IMR-90 (cell line): Measurements from ENCODE around the gene NECAB2. TPM values are rescaled to one million over a fixed set of nuclear protein-coding genes. Genes with fewer than 3 reads are reported as not detected.

Experiments
- ATAC-seq: fragments of 200-7000 bp; cut with Tn5 transposase; 2 replicates; pipeline ENCODE4 v1.9.1; 2020; ENCODE audit warnings: low read depth, mild to moderate bottlenecking, moderate library complexity
- BruUV-seq: library from RNA; stranded (reverse); fragments of 400-500 nt; replicated peaks from 2 replicates; lab custom pipeline; 2021; lab: Mats Ljungman, UMichigan
- CTCF ChIA-PET: fragments of 300-600 bp; formaldehyde crosslinking; extraction: SDS; loops from one replicate; lab custom pipeline; 2021; ENCODE audit warnings: antibody characterized with exemption; lab: Yijun Ruan, JAX
- POLR2A ChIA-PET: fragments of 300-600 bp; sonication (Branson Sonifier 250); formaldehyde crosslinking; loops from one replicate; lab custom pipeline; 2022; ENCODE audit warnings: antibody characterized with exemption; ENCODE audit not compliant: unreplicated experiment; lab: Charles Lee
- DNase-seq: peaks from one replicate; pipeline ENCODE4 v3.0.0; 2013
- H2AFZ ChIP-seq: replicated peaks from 2 replicates; pipeline ENCODE3; 2013; ENCODE audit warnings: low read length, mild to moderate bottlenecking; ENCODE audit not compliant: poor library complexity
- H2AK5ac ChIP-seq: 2 replicates; pipeline ENCODE4 v1.6.1; 2013; ENCODE audit warnings: low read depth, low read length, inconsistent platforms
- H2AK9ac ChIP-seq: replicated peaks from 2 replicates; pipeline ENCODE3; 2013; ENCODE audit warnings: mild to moderate bottlenecking, low read depth, low read length, moderate library complexity; ENCODE audit not compliant: poor library complexity
- H2BK120ac ChIP-seq: 2 replicates; pipeline ENCODE4 v1.6.1; 2013; ENCODE audit warnings: low read depth, low read length, inconsistent platforms
- H2BK15ac ChIP-seq: 3 replicates; pipeline ENCODE4 v1.6.1; 2013; ENCODE audit warnings: low read depth, low read length, inconsistent platforms
- H2BK20ac ChIP-seq: 2 replicates; pipeline ENCODE4 v1.6.1; 2013; ENCODE audit warnings: low read depth, mild to moderate bottlenecking, inconsistent platforms, low read length, moderate library complexity
- H2BK5ac ChIP-seq: 2 replicates; pipeline ENCODE4 v1.6.1; 2013; ENCODE audit warnings: mild to moderate bottlenecking, low read depth, low read length, inconsistent platforms; ENCODE audit not compliant: poor library complexity, severe bottlenecking
- H3K14ac ChIP-seq: replicated peaks from 2 replicates; pipeline ENCODE4 v1.6.1; 2013; ENCODE audit warnings: low read depth, low read length, inconsistent platforms
- H3K18ac ChIP-seq: 2 replicates; pipeline ENCODE4 v1.6.1; 2013; ENCODE audit warnings: low read depth, low read length, control low read depth
- H3K23ac ChIP-seq: 2 replicates; pipeline ENCODE4 v1.6.1; 2013; ENCODE audit warnings: low read depth, low read length, inconsistent platforms
- H3K27ac ChIP-seq: 2 replicates; pipeline ENCODE4 v1.5.1; 2013; ENCODE audit warnings: mild to moderate bottlenecking, control low read depth, low read length; ENCODE audit not compliant: insufficient read depth
- H3K27me3 ChIP-seq: 2 replicates; pipeline ENCODE4 v1.6.1; 2013; ENCODE audit warnings: low read length; ENCODE audit not compliant: control insufficient read depth, insufficient read depth
- H3K36me3 ChIP-seq: 2 replicates; pipeline ENCODE4 v1.6.1; 2013; ENCODE audit warnings: low read length, mixed read lengths; ENCODE audit not compliant: control insufficient read depth, insufficient read depth
- H3K4ac ChIP-seq: 2 replicates; pipeline ENCODE4 v1.6.1; 2013; ENCODE audit warnings: low read depth, low read length, inconsistent platforms
- H3K4me1 ChIP-seq: 2 replicates; pipeline ENCODE4 v1.6.1; 2013; ENCODE audit warnings: low read length, mixed read lengths; ENCODE audit not compliant: control insufficient read depth, insufficient read depth
- H3K4me2 ChIP-seq: 2 replicates; pipeline ENCODE4 v1.6.1; 2013; ENCODE audit warnings: low read depth, mild to moderate bottlenecking, control low read depth, low read length, moderate library complexity
- H3K4me3 ChIP-seq: 2 replicates; pipeline ENCODE4 v1.5.1; 2013; ENCODE audit warnings: low read depth, mild to moderate bottlenecking, control low read depth, low read length, moderate library complexity; ENCODE audit not compliant: insufficient read depth
- H3K56ac ChIP-seq: 2 replicates; pipeline ENCODE4 v1.6.1; 2013; ENCODE audit warnings: low read length, inconsistent platforms; ENCODE audit not compliant: insufficient read depth; ENCODE audit errors: extremely low read depth
- H3K79me1 ChIP-seq, 2 experiments: 2 replicates each; pipeline ENCODE4 v1.6.1; 2013; ENCODE audit warnings: low read length in 2 of 2, inconsistent platforms in 1 of 2, low read depth in 1 of 2
- H3K9ac ChIP-seq: 2 replicates; pipeline ENCODE4 v1.6.1; 2013; ENCODE audit warnings: low read depth, low read length, control low read depth
- H3K9me1 ChIP-seq: 2 replicates; pipeline ENCODE4 v1.6.1; 2013; ENCODE audit warnings: low read length, inconsistent platforms; ENCODE audit not compliant: insufficient read depth
- H3K9me3 ChIP-seq: 2 replicates; pipeline ENCODE4 v1.6.1; 2013; ENCODE audit warnings: low read length; ENCODE audit not compliant: control insufficient read depth, insufficient read depth
- H4K20me1 ChIP-seq: 2 replicates; pipeline ENCODE4 v1.6.1; 2013; ENCODE audit warnings: low read length, inconsistent platforms; ENCODE audit not compliant: insufficient read depth
- H4K5ac ChIP-seq: 2 replicates; pipeline ENCODE4 v1.6.1; 2013; ENCODE audit warnings: mild to moderate bottlenecking, low read depth, low read length, control low read depth
- H4K8ac ChIP-seq, 2 experiments: 2 replicates each; pipeline ENCODE4 v1.6.1; 2013; ENCODE audit warnings: low read depth in 2 of 2, low read length in 2 of 2, control low read depth in 1 of 2, inconsistent platforms in 1 of 2
- H4K91ac ChIP-seq: 2 replicates; pipeline ENCODE4 v1.6.1; 2013; ENCODE audit warnings: low read depth, low read length, inconsistent platforms; ENCODE audit not compliant: insufficient read depth
- BHLHE40 ChIP-seq: fragments of 150-350 bp; IDR thresholded peaks from 2 replicates; pipeline ENCODE4 v1.6.1; 2016; ENCODE audit warnings: mild to moderate bottlenecking, low read depth, low read length
- FOS ChIP-seq: fragments of 150-350 bp; IDR thresholded peaks from 2 replicates; pipeline ENCODE4 v1.6.1; 2016; ENCODE audit warnings: low read depth, low read length
- MAFK ChIP-seq: IDR thresholded peaks from 2 replicates; pipeline ENCODE4 v1.6.1; 2012; ENCODE audit warnings: low read depth, low read length, improper control_type of control experiment
- MAZ ChIP-seq: IDR thresholded peaks from 2 replicates; pipeline ENCODE4 v1.6.1; 2012; ENCODE audit warnings: low read depth, mild to moderate bottlenecking, low read length, improper control_type of control experiment, moderate library complexity, borderline replicate concordance
- MXI1 ChIP-seq: IDR thresholded peaks from 2 replicates; pipeline ENCODE4 v1.6.1; 2012; ENCODE audit warnings: low read depth, mild to moderate bottlenecking, low read length, moderate library complexity, borderline replicate concordance
- NFE2L2 ChIP-seq: fragments of 150-350 bp; IDR thresholded peaks from 2 replicates; pipeline ENCODE4 v1.6.1; 2016; ENCODE audit warnings: low read depth, mild to moderate bottlenecking, low read length
- RAD21 ChIP-seq: IDR thresholded peaks from 2 replicates; pipeline ENCODE4 v1.6.1; 2012; ENCODE audit warnings: low read length, improper control_type of control experiment
- RFX5 ChIP-seq: IDR thresholded peaks from 2 replicates; pipeline ENCODE4 v1.8.0; 2012; ENCODE audit warnings: low read depth, mild to moderate bottlenecking, low read length, moderate library complexity
- SMC3 ChIP-seq: fragments of 150-350 bp; IDR thresholded peaks from 2 replicates; pipeline ENCODE4 v1.6.1; 2016; ENCODE audit warnings: low read depth, mild to moderate bottlenecking, antibody characterized with exemption, low read length, moderate library complexity
- WGBS, 2 experiments: methylation state at CpG; one replicate each; pipeline versions ENCODE4 v1.1.5 to v1.1.7; 2013; ENCODE audit warnings: missing lambda C conversion rate in 2 of 2; ENCODE audit not compliant: insufficient read length in 1 of 2; ENCODE audit errors: extremely low coverage in 2 of 2; 5-methylcytosine and 5-hydroxymethylcytosine counted together
- dilution Hi-C: fragments of 300-500 bp; cut with HindIII; formaldehyde crosslinking; loops from one replicate; pipeline ENCODE4 v1.14.3; 2018; ENCODE audit warnings: low sequenced_read_pairs; ENCODE audit not compliant: unreplicated experiment
- in situ Hi-C: fragments of 300-500 bp; cut with MboI; formaldehyde crosslinking; loops from 3 replicates; pipeline ENCODE4 v1.14.3; 2019; ENCODE audit warnings: low sequenced_read_pairs, inconsistent platforms, mixed read lengths
- intact Hi-C: fragments of 100-400 bp; cut with micrococcal nuclease; formaldehyde crosslinking; loops from 2 replicates; pipeline ENCODE4 v1.10.0; 2022
- polyA plus RNA-seq, 3 experiments: library from polyadenylated mRNA; depleted of rRNA; stranded (reverse); fragments of >200 nt; gene quantifications; 2 replicates each; pipeline ENCODE4 v1.2.3, GENCODE V29; 2012; ENCODE audit warnings: low replicate concordance in 1 of 3
- total RNA-seq: library from RNA; depleted of rRNA; stranded (reverse); fragments of >200 nt; gene quantifications from 2 replicates; pipeline ENCODE4 v1.2.3, GENCODE V29; 2012
- TF ChIP-seq, protein P1 (sequence below): conservative IDR thresholded peaks from 2 replicates; pipeline ENCODE4 v1.5.1; 2012; ENCODE audit warnings: mild to moderate bottlenecking, low read depth, low read length, improper control_type of control experiment

The NECAB2 gene
- total and polyA plus RNA-seq, 2 of the 4 experiments (the other 2 are of a cell fraction) = 0.27 TPM; not detected in 1

DNA sequence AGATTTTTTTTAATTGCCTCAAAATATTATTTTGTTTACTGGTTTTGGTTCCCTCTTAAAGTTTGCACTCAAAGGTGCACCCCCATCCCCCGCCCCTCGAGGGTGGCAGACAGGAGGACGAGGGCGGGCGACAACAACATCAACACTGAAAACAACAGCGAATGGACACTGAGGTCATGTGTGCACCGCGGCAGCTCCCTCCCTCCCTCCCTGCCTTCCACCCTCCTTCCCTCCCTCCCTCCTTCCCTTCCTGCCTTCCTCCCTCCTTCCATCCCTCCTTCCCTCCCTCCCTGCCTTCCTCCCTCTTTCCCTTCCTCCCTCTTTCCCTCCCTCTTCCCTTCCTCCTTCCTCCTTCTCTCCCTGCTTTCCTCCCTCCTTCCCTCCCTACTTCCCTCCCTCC is 16.5 kb upstream of the NECAB2 start:
- WGBS, 2 experiments = 47% methylated on average over 3 of the region's 8 CpGs; no CpG with 5 or more reads in 1 of the 2 experiments
- Histone ChIP-seq H3K23ac (no peak overlapping the region), H3K79me1 (peaks cover 0 to 23% of the 10 kb centered on the region in 2 experiments; a peak in 1 of 4 replicates), H2BK15ac (no peak overlapping the region), H2BK120ac (no peak overlapping the region), H2BK20ac (no peak overlapping the region), H4K91ac (no peak overlapping the region), H4K8ac (no peak overlapping the region), H4K5ac (no peak overlapping the region), H3K36me3 (no peaks in the 10 kb centered on the region; the same call in 1 of the 2 replicates), H2AK9ac (no peak overlapping the region), H2BK5ac (no peak overlapping the region), H4K20me1 (peaks cover 14% of the 10 kb centered on the region; the same call in 1 of the 2 replicates), H3K9me1 (peaks cover 8% of the 10 kb centered on the region), H3K4ac (no peak overlapping the region), H2AFZ (no peak overlapping the region), H3K9ac (no peak overlapping the region), H3K9me3 (no peaks in the 10 kb centered on the region), H3K14ac (no peak overlapping the region), H3K4me2 (no peak overlapping the region), H3K4me3 (no peak overlapping the region), H2AK5ac (peak overlapping the region; percentile 68; the same call in 1 of the 2 replicates), H3K4me1 (peaks cover 14% of the 10 kb centered on the region), H3K18ac (no peak overlapping the region), H3K27me3 (no peaks in the 10 kb centered on the region), H3K27ac (no peak overlapping the region), H3K56ac (no peak overlapping the region)
- intact Hi-C loops (no loop called here), dilution Hi-C loops (no loop called here), in situ Hi-C loops (loop anchor here (25.0 kb wide), 1 partner anchor 536 kb away; no protein-coding TSS in a partner anchor)
- no TSS peak for BruUV-seq
- POLR2A ChIA-PET = no interaction called here
- TF ChIP-seq RFX5 (no peak), MAFK (no peak), MAZ (no peak), NFE2L2 (no peak), SMC3 (no peak), MXI1 (no peak), RAD21 (no peak), FOS (no peak), BHLHE40 (no peak)
- TF ChIP-seq, protein P1, sequence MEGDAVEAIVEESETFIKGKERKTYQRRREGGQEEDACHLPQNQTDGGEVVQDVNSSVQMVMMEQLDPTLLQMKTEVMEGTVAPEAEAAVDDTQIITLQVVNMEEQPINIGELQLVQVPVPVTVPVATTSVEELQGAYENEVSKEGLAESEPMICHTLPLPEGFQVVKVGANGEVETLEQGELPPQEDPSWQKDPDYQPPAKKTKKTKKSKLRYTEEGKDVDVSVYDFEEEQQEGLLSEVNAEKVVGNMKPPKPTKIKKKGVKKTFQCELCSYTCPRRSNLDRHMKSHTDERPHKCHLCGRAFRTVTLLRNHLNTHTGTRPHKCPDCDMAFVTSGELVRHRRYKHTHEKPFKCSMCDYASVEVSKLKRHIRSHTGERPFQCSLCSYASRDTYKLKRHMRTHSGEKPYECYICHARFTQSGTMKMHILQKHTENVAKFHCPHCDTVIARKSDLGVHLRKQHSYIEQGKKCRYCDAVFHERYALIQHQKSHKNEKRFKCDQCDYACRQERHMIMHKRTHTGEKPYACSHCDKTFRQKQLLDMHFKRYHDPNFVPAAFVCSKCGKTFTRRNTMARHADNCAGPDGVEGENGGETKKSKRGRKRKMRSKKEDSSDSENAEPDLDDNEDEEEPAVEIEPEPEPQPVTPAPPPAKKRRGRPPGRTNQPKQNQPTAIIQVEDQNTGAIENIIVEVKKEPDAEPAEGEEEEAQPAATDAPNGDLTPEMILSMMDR = no peak
- no peak for DNase-seq
- CTCF ChIA-PET = no interaction called here
- no peak for ATAC-seq
